ENCODE measurements around the gene ATAD3A. TPM values are rescaled to one million over a fixed set of nuclear protein-coding genes. Genes with fewer than 3 reads are reported as not detected.

Gene ATAD3A
- total RNA-seq, 4 donors from 2014 or later, result 1.8 to 14.8 (median 11.7) TPM

- no peaks in the 10 kb centered on the region for H3K36me3 ChIP-seq
- intact Hi-C loops (cut with DNase I; ENCODE audit: low total_unique reads), result no loop called here
- peaks cover 0 to 7% of the 10 kb centered on the region in 2 donors for H3K4me1 ChIP-seq
- peak; percentile 82 to 85 for DNase-seq
- H3K9me3 ChIP-seq, result no peaks in the 10 kb centered on the region
- H3K4me3 ChIP-seq, result peak within 1 kb of the TSS; percentile 52 to 68
- TF ChIP-seq, protein P1, sequence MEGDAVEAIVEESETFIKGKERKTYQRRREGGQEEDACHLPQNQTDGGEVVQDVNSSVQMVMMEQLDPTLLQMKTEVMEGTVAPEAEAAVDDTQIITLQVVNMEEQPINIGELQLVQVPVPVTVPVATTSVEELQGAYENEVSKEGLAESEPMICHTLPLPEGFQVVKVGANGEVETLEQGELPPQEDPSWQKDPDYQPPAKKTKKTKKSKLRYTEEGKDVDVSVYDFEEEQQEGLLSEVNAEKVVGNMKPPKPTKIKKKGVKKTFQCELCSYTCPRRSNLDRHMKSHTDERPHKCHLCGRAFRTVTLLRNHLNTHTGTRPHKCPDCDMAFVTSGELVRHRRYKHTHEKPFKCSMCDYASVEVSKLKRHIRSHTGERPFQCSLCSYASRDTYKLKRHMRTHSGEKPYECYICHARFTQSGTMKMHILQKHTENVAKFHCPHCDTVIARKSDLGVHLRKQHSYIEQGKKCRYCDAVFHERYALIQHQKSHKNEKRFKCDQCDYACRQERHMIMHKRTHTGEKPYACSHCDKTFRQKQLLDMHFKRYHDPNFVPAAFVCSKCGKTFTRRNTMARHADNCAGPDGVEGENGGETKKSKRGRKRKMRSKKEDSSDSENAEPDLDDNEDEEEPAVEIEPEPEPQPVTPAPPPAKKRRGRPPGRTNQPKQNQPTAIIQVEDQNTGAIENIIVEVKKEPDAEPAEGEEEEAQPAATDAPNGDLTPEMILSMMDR (IDR thresholded peaks at IDR 0.05), result no peak
- peak in 1 of 2 donors; percentile 14 for TF ChIP-seq POLR2A (IDR thresholded peaks at IDR 0.05)
- H3K27me3 ChIP-seq, result no peaks in the 10 kb centered on the region
- H3K27ac ChIP-seq, result peak within 1 kb of the TSS; percentile 76 to 83
Observed at GRCh38 chr1:1540090-1540817, 28.3 kb downstream of the ATAD3A start, which contains the start of gene TMEM240. Gene TMEM240 (minus strand): TSS chr1:1540624. CDS start chr1:1540346, 278 bp downstream.

- TF ChIP-seq, protein P1 (IDR thresholded peaks at IDR 0.05), result no peak
- TF ChIP-seq POLR2A (IDR thresholded peaks at IDR 0.05), result no peak
- intact Hi-C loops (cut with DNase I; ENCODE audit: low total_unique reads), result no loop called here
- Histone ChIP-seq H3K27ac (peak overlapping the region; percentile 76 to 83), H3K36me3 (no peaks in the 10 kb centered on the region), H3K4me3 (peak overlapping the region; percentile 52 to 68), H3K4me1 (peaks cover 0 to 7% of the 10 kb centered on the region in 2 donors), H3K9me3 (no peaks in the 10 kb centered on the region), H3K27me3 (no peaks in the 10 kb centered on the region)
- DNase-seq, result no peak
Observed at GRCh38 chr1:1540818-1541628, 29.1 kb downstream of the ATAD3A start.

DNA sequence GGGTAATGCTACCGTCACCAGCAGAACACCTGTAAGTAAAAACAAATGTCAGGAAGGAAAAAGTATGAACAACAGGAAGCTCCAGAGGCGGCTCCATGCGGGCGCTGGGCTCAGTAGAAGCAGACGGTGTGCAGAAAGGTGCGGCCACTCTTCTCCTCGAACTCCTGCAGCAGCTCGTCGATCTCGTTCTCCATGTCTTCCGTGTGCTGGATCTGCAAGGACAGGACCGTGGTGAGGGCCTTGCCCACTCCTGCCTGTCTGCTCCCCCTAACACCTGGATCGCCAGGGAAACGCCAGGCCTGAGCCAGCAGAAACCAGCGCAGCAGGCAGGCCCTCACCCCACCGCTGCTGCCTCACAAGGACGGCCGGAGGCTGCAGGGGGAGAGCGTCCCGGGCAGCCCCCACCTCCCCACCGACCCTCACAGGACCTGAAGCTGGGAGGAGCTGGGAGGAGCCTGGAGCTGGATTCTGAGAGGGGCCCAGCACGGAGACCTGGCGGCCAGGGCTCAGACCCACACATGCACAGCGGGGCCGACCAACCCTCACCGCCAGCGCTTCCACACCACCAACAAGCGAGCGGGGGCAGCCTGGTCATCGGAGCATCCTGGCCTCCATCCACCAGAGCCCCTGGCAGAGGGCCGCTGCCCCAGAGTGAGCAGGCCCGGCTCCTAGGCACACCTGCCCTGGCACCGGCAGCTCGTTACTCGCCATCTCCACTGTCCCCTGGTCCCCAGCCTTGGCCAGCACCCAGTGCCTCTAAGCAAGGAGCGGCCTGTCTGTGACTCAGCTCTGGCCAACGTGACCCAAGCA, 30.2 kb downstream of the ATAD3A start:
- peaks cover 0 to 7% of the 10 kb centered on the region in 2 donors for H3K4me1 ChIP-seq
- TF ChIP-seq, protein P1 (IDR thresholded peaks at IDR 0.05), result no peak
- TF ChIP-seq POLR2A (IDR thresholded peaks at IDR 0.05), result no peak
- no peaks in the 10 kb centered on the region for H3K27me3 ChIP-seq
- no peak overlapping the region for H3K4me3 ChIP-seq
- no peak overlapping the region for H3K27ac ChIP-seq
- intact Hi-C loops (cut with DNase I; ENCODE audit: low total_unique reads), result no loop called here
- no peaks in the 10 kb centered on the region for H3K36me3 ChIP-seq
- DNase-seq, result no peak
- H3K9me3 ChIP-seq, result no peaks in the 10 kb centered on the region

DNA sequence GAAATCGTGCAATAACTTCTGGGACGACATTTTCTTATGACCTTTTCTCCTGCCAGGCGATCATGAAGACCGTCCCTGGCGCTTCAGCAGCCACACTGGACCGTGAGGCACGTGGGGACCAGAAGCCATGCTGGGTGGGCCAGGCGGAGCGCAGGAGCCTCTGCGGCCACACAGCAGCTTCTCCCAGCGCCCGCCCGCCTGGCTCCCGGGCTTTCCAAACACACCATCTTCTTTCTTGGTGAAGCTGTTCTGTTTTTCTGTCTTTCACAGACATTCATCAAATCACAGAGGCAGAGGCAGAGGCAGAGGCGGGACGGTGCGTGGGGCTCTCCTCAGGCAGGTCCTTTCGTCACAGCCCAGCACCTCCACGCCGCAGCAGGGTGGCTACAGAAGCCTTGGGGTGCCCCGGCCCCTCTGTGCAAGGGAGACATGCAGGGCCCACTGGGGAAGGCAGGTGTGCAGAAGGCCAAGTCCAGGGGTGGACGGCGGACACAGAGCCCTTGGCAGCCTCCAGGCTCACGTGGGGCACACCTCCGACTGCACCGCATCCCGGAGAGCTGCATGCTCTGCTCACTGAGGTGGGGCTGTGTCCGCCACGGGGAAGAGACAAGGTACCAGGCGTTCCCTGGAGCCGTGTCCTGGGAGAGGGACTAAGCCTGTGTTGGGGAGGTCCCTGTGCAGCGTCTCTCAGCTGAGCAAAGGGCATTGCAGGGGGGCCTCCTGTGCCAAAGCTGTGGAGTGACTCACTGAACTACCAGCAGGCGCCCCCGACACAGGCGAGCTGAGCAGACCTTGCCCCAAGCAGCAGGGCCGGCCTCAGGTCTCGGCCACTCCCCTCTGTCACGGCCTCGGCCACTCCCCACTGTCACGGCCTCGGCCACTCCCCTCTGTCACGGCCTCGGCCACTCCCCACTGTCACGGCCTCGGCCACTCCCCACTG, 31.1 kb downstream of the ATAD3A start:
- DNase-seq, result no peak
- no peak overlapping the region for H3K27ac ChIP-seq
- peaks cover 0 to 7% of the 10 kb centered on the region in 2 donors for H3K4me1 ChIP-seq
- no peaks in the 10 kb centered on the region for H3K36me3 ChIP-seq
- intact Hi-C loops (cut with DNase I; ENCODE audit: low total_unique reads), result no loop called here
- TF ChIP-seq, protein P1 (IDR thresholded peaks at IDR 0.05), result no peak
- no peak for TF ChIP-seq POLR2A (IDR thresholded peaks at IDR 0.05)
- H3K9me3 ChIP-seq, result no peaks in the 10 kb centered on the region
- no peak overlapping the region for H3K4me3 ChIP-seq
- no peaks in the 10 kb centered on the region for H3K27me3 ChIP-seq

Measured in uterus (tissue), 4 donors.